Memory B cell (primary cell): ENCODE results near the gene MYO18B.

Experiments used
- ATAC-seq: fragments of 150-1000 bp; cut with Tn5 transposase; 2 replicates; pipeline ENCODE4 v1.10.0; 2021; ENCODE audit warnings: low read depth, mild to moderate bottlenecking, moderate library complexity
- DNase-seq, 2 donors: peaks; one replicate each; pipeline ENCODE4 v3.0.0; 2022; ENCODE audit warnings: low spot score in 2 of 2
- H3K27ac Mint-ChIP-seq: one replicate; pipeline ENCODE4 v1.8.0; 2022; ENCODE audit warnings: mild to moderate bottlenecking, moderate library complexity, mixed read lengths
- H3K27me3 Mint-ChIP-seq: one replicate; pipeline ENCODE4 v1.8.0; 2022; ENCODE audit warnings: mixed read lengths
- H3K36me3 Mint-ChIP-seq: one replicate; pipeline ENCODE4 v1.8.0; 2022; ENCODE audit warnings: mild to moderate bottlenecking, mixed read lengths
- H3K4me1 Mint-ChIP-seq: one replicate; pipeline ENCODE4 v1.8.0; 2022; ENCODE audit warnings: mixed read lengths
- H3K4me3 Mint-ChIP-seq: one replicate; pipeline ENCODE4 v1.8.0; 2022; ENCODE audit warnings: mild to moderate bottlenecking, moderate library complexity, mixed read lengths
- H3K9me3 Mint-ChIP-seq: one replicate; pipeline ENCODE4 v1.8.0; 2022; ENCODE audit warnings: mixed read lengths

MYO18B gene

GRCh38 chr22:25878933-25879332, 136.9 kb downstream of the MYO18B start:
- Mint-ChIP-seq H3K9me3 (no peaks in the 10 kb centered on the region), H3K27ac (no peak overlapping the region), H3K36me3 (no peaks in the 10 kb centered on the region), H3K27me3 (peaks cover 5% of the 10 kb centered on the region), H3K4me3 (no peak overlapping the region), H3K4me1 (peaks cover 2% of the 10 kb centered on the region)
- DNase-seq (no peak), ATAC-seq (no peak)

DNA sequence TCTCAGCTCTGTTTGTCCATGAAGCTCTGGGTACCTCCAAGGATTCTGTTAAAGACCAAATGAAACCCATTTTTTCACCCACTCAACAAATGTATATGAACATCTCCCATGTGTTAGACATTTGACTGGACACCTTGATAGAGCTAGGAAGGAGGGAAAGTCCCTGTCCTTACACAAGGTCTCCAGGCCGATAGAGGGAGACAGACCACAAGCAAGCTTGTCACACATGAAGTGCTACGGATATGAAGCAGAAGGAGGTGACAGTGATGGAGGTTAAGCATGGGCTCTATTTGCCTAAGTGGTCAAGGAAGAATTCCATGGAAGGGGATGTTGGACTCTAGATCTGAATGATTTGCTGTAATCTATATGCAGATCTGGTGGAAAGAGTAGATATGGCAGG, 138.5 kb downstream of the MYO18B start:
- no peak overlapping the region for H3K4me3 Mint-ChIP-seq
- peaks cover 9% of the 10 kb centered on the region for H3K27me3 Mint-ChIP-seq
- no peak overlapping the region for H3K27ac Mint-ChIP-seq
- DNase-seq (no peak), ATAC-seq (no peak)
- no peaks in the 10 kb centered on the region for H3K9me3 Mint-ChIP-seq
- peaks cover 2% of the 10 kb centered on the region for H3K4me1 Mint-ChIP-seq
- no peaks in the 10 kb centered on the region for H3K36me3 Mint-ChIP-seq

DNA sequence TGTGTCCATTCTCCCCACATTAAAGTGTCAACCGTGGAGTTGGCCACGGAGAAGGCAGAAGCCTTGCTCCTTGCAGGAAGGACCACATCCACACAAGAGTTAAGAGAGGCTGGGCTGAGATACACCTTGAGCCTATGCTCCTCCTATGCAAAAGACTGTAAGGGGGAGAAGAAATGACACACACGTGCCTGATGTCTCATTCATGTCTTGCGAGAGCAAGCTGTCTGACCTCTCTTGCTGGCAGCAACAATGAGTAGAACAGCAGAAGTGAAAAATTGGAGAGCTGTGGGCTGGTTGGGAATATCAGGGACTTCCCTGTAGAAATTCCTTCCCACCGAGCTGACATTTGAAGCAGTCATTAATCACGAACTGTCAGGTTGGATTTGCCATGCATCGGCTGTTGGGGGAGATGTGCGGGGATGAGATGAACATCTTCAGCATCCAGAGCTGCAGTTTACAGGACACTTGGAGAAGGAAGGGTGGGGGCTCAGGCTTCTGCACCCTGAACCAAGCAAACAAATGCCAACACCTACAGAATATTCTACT, 139.3 kb downstream of the MYO18B start:
- Mint-ChIP-seq H3K4me3 (no peak overlapping the region), H3K27ac (no peak overlapping the region), H3K4me1 (peaks cover 2% of the 10 kb centered on the region), H3K9me3 (no peaks in the 10 kb centered on the region), H3K36me3 (no peaks in the 10 kb centered on the region), H3K27me3 (peaks cover 6% of the 10 kb centered on the region)
- no peak for ATAC-seq
- no peak for DNase-seq

GRCh38 chr22:25882360-25882759, 140.4 kb downstream of the MYO18B start:
- H3K27ac Mint-ChIP-seq, result no peak overlapping the region
- H3K36me3 Mint-ChIP-seq, result no peaks in the 10 kb centered on the region
- no peak overlapping the region for H3K4me3 Mint-ChIP-seq
- ATAC-seq, result no peak
- peaks cover 2% of the 10 kb centered on the region for H3K4me1 Mint-ChIP-seq
- no peak for DNase-seq
- H3K27me3 Mint-ChIP-seq, result peaks cover 6% of the 10 kb centered on the region
- no peaks in the 10 kb centered on the region for H3K9me3 Mint-ChIP-seq

GRCh38 chr22:25883482-25884033, 141.6 kb downstream of the MYO18B start:
- peaks cover 6% of the 10 kb centered on the region for H3K27me3 Mint-ChIP-seq
- H3K4me1 Mint-ChIP-seq, result peaks cover 2% of the 10 kb centered on the region
- no peaks in the 10 kb centered on the region for H3K9me3 Mint-ChIP-seq
- H3K27ac Mint-ChIP-seq, result no peak overlapping the region
- DNase-seq (no peak), ATAC-seq (no peak)
- H3K36me3 Mint-ChIP-seq, result no peaks in the 10 kb centered on the region
- H3K4me3 Mint-ChIP-seq, result no peak overlapping the region

- no peaks in the 10 kb centered on the region for H3K36me3 Mint-ChIP-seq
Measured at GRCh38 chr22:25884121-25884520, 142.1 kb downstream of the MYO18B start.

DNA sequence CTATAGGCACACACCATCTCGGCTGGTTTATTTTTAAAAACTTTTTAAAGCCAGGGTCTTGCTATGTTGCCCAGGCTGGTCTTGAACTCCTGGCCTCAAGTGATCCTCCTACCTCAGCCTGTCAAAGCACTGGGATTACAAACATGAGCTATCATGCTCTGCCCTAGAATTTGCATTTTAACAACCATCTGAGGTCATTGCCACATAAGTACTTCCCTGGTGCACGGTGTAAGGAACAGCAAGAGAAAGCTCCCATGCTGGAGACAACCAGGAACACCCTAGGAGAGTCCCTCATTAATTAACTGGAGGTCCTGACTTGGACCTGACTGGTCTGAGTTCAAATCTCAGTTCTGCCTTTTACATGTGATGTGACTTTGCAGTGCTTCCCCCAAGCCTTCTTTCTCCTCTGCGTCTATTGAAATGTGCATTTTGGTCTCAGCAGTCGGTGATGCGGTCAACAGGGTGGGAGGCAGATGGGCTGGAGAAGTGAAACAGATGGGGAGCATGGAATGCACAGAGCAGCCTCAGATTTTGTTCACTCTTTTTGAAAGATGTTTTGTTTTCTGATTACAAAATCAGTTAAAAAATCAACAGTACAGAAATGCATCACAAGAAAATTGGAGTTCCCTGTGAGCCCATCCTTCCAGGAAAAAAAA, 146.5 kb downstream of the MYO18B start:
- H3K27me3 Mint-ChIP-seq, result peaks cover 8% of the 10 kb centered on the region
- DNase-seq (no peak), ATAC-seq (no peak)
- no peaks in the 10 kb centered on the region for H3K36me3 Mint-ChIP-seq
- no peak overlapping the region for H3K4me3 Mint-ChIP-seq
- H3K4me1 Mint-ChIP-seq, result no peaks in the 10 kb centered on the region
- no peak overlapping the region for H3K27ac Mint-ChIP-seq
- H3K9me3 Mint-ChIP-seq, result no peaks in the 10 kb centered on the region

More at GRCh38 chr22:25884121-25884520, 142.1 kb downstream of the MYO18B start:
- peaks cover 2% of the 10 kb centered on the region for H3K4me1 Mint-ChIP-seq
- H3K9me3 Mint-ChIP-seq, result no peaks in the 10 kb centered on the region
- DNase-seq (no peak), ATAC-seq (no peak)
- no peak overlapping the region for H3K27ac Mint-ChIP-seq
- H3K27me3 Mint-ChIP-seq, result peaks cover 6% of the 10 kb centered on the region
- no peak overlapping the region for H3K4me3 Mint-ChIP-seq

- ATAC-seq (no peak), DNase-seq (no peak)
- H3K4me1 Mint-ChIP-seq, result no peaks in the 10 kb centered on the region
- H3K27me3 Mint-ChIP-seq, result peaks cover 9% of the 10 kb centered on the region
- no peaks in the 10 kb centered on the region for H3K36me3 Mint-ChIP-seq
- no peak overlapping the region for H3K27ac Mint-ChIP-seq
- no peak overlapping the region for H3K4me3 Mint-ChIP-seq
- H3K9me3 Mint-ChIP-seq, result no peaks in the 10 kb centered on the region
Measured at GRCh38 chr22:25890651-25891050, 148.7 kb downstream of the MYO18B start.

DNA sequence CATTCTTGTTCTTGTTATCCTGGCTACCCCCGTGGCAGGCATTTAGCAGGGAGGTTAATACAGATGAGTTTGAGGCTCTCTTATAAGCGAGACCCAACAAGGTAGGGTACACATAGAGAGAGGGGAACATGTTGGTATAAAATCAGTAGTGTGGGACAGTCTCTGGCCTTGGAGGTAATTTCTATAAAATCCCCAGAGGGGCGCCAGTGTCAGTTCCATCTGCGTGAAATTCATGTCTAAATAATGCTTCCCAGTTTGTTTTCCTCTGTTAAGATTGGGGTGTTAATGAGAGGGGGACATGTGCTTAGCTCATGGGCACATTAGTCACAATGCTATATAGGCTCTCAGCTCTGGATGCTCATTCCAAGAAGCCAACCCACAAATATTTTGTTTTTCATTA, 150.7 kb downstream of the MYO18B start:
- H3K4me3 Mint-ChIP-seq, result no peak overlapping the region
- no peak for ATAC-seq
- no peaks in the 10 kb centered on the region for H3K9me3 Mint-ChIP-seq
- no peaks in the 10 kb centered on the region for H3K4me1 Mint-ChIP-seq
- peaks cover 12% of the 10 kb centered on the region for H3K27me3 Mint-ChIP-seq
- no peaks in the 10 kb centered on the region for H3K36me3 Mint-ChIP-seq
- no peak for DNase-seq
- H3K27ac Mint-ChIP-seq, result no peak overlapping the region

DNA sequence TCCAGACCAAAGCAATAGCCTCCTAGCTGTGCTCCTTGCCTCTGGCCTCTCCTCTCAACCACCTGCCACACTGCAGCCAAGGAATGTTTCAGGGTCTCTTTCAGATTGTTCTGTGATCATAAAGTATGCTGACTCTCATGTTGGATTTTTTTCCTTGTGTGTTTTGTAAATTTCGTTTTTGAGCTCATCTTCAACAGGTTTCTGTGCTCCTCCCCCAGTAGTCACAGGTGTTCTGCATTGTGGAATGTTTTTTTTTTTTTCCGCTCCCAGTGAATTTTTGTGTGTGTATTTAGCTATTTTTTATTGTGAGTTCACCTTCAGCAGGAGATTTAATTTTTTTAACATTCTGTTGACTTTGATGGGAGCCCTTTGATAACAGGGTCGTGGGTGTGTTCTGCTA, 153.7 kb downstream of the MYO18B start:
- H3K27ac Mint-ChIP-seq, result no peak overlapping the region
- no peaks in the 10 kb centered on the region for H3K9me3 Mint-ChIP-seq
- DNase-seq (no peak), ATAC-seq (no peak)
- H3K36me3 Mint-ChIP-seq, result no peaks in the 10 kb centered on the region
- peaks cover 12% of the 10 kb centered on the region for H3K27me3 Mint-ChIP-seq
- H3K4me3 Mint-ChIP-seq, result no peak overlapping the region
- H3K4me1 Mint-ChIP-seq, result no peaks in the 10 kb centered on the region

- Mint-ChIP-seq H3K27ac (no peak overlapping the region), H3K27me3 (peaks cover 12% of the 10 kb centered on the region), H3K9me3 (no peaks in the 10 kb centered on the region), H3K4me1 (no peaks in the 10 kb centered on the region), H3K36me3 (no peaks in the 10 kb centered on the region), H3K4me3 (no peak overlapping the region)
- DNase-seq, result no peak
- ATAC-seq, result no peak
Measured at GRCh38 chr22:25896098-25896497, 154.1 kb downstream of the MYO18B start.

- Mint-ChIP-seq H3K4me1 (no peaks in the 10 kb centered on the region), H3K4me3 (no peak overlapping the region), H3K9me3 (no peaks in the 10 kb centered on the region), H3K36me3 (no peaks in the 10 kb centered on the region), H3K27me3 (peaks cover 12% of the 10 kb centered on the region), H3K27ac (no peak overlapping the region)
- ATAC-seq, result no peak
- no peak for DNase-seq
Measured at GRCh38 chr22:25896592-25896991, 154.6 kb downstream of the MYO18B start.

DNA sequence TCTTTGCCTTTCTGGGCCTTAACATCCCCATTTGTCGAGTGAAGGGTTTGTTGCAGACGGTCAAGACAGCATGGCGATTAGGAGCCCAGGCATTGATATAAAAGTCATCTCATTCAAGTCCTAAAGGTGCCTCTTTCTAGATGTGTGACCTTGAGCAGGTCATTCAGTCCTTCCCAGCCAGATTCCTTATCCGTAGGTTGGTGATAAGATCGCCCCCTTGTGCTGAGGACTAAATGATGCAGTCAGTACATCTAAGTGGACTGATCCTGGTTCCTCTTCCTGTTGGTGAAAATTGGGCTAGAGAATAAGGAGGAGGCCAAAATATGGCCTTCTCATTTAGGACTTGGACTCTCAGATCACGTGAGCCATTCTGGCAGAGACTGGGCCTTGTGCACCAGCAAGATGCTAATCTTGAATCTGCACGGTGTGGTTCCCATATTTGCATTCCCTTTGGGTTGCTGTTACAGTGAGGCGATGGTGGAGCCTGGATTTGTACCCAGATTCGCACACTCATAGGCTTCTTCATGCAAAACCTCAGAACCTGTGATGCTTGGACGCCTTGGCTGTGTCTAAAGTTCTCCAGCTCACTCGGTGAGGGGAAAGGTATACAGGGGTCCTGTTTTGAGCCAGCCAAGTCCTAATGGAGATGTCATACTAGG, 156.8 kb downstream of the MYO18B start:
- Mint-ChIP-seq H3K9me3 (no peaks in the 10 kb centered on the region), H3K36me3 (no peaks in the 10 kb centered on the region), H3K4me3 (no peak overlapping the region), H3K27me3 (peaks cover 11% of the 10 kb centered on the region), H3K4me1 (no peaks in the 10 kb centered on the region), H3K27ac (no peak overlapping the region)
- DNase-seq (no peak), ATAC-seq (no peak)

DNA sequence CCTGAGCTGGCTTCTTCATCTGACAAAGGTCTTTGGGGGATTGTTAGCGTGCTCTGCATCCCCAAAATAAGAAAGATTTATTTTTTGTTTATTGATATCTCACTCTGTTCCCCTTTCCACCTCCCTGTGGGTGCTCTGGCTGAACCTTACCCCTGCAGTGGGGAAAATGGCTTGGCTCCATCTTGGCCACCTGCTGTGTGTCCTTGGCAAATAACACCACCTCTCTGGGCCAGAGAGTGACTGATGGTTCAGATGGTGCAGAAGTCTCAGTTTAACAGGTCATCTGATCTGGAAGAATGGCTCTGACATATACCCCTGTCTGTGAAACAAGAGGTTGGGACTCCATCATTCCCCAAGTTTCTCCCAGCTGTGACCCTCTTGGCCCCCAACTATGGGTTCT, 157.6 kb downstream of the MYO18B start:
- H3K27me3 Mint-ChIP-seq, result peaks cover 13% of the 10 kb centered on the region
- no peak for ATAC-seq
- H3K4me3 Mint-ChIP-seq, result no peak overlapping the region
- H3K9me3 Mint-ChIP-seq, result no peaks in the 10 kb centered on the region
- no peak for DNase-seq
- H3K4me1 Mint-ChIP-seq, result no peaks in the 10 kb centered on the region
- no peak overlapping the region for H3K27ac Mint-ChIP-seq
- H3K36me3 Mint-ChIP-seq, result no peaks in the 10 kb centered on the region
